Stomach (tissue), 9 donors: Measurements from ENCODE around the gene RBM18. TPM values are rescaled to one million over a fixed set of nuclear protein-coding genes. Genes with fewer than 3 reads are reported as not detected.

Experiments used
- DNase-seq, 2 donors: peaks; one replicate each; pipeline versions ENCODE4 v3.0.0 to v3.0.0-alpha.2; 2013 to 2019
- H3K27ac ChIP-seq, 5 donors: fragments of 200-600 bp in 4 of 5; sonication (generic) in 4 of 5; one replicate each; pipeline ENCODE4 v1.5.1; 2013 to 2019; ENCODE audit warnings: mild to moderate bottlenecking in 1 of 5, moderate library complexity in 1 of 5
- H3K27me3 ChIP-seq, 3 donors: fragments of 200-600 bp; sonication (generic); one replicate each; pipeline ENCODE4 v1.5.1; 2017 to 2019; ENCODE audit warnings: mixed run types in 1 of 3
- H3K36me3 ChIP-seq, 4 donors: fragments of 200-600 bp; sonication (generic); 1 replicate in 3 of 4; 2 replicates in 1 of 4; pipeline ENCODE4 v1.5.1; 2016 to 2019
- H3K4me1 ChIP-seq, 4 donors: fragments of 200-600 bp; sonication (generic); one replicate each; pipeline ENCODE4 v1.5.1; 2016 to 2019
- H3K4me3 ChIP-seq, 4 donors: fragments of 200-600 bp; sonication (generic) in 3 of 4; one replicate each; pipeline ENCODE4 v1.5.1; 2016 to 2019; ENCODE audit warnings: mild to moderate bottlenecking in 1 of 4
- H3K9me3 ChIP-seq, 4 donors: fragments of 200-600 bp; sonication (generic); one replicate each; pipeline ENCODE4 v1.5.1; 2016 to 2019
- CTCF ChIP-seq, 7 experiments: fragments of 450-650 bp in 4 of 7; fragments of 200-600 bp in 3 of 7; sonication (generic) in 3 of 7; IDR thresholded peaks; one replicate each; pipeline ENCODE4 v1.5.1; 2016 to 2019; ENCODE audit warnings: antibody characterized with exemption in 7 of 7, control low read depth in 2 of 7, mild to moderate bottlenecking in 1 of 7
- EP300 ChIP-seq: sonication (generic); formaldehyde crosslinking; IDR thresholded peaks from one replicate; pipeline ENCODE4 v1.6.1; 2017; ENCODE audit warnings: antibody characterized with exemption
- POLR2A ChIP-seq, 4 donors: fragments of 450-650 bp; IDR thresholded peaks; one replicate each; pipeline ENCODE4 v1.6.1; 2016; ENCODE audit warnings: antibody characterized with exemption in 4 of 4, control low read depth in 2 of 4, mild to moderate bottlenecking in 1 of 4, moderate library complexity in 1 of 4
- POLR2AphosphoS5 ChIP-seq, 3 donors: sonication (generic); formaldehyde crosslinking; IDR thresholded peaks; one replicate each; pipeline ENCODE4 v1.6.1; 2016; ENCODE audit warnings: antibody characterized with exemption in 3 of 3
- WGBS, 5 donors: extraction: QIAGEN DNeasy Blood & Tissue Kit in 3 of 5; methylation state at CpG; one replicate each; pipeline versions ENCODE4 v1.1.5 to v1.1.7; 2013 to 2018; 5-methylcytosine and 5-hydroxymethylcytosine counted together
- intact Hi-C: fragments of 100-400 bp; cut with DNase I; formaldehyde crosslinking; loops from one replicate; pipeline ENCODE4 v1.15.1; 2023; ENCODE audit warnings: low total_unique reads
- polyA plus RNA-seq, 3 donors: library from polyadenylated mRNA; stranded (reverse); fragments of 200-250 nt; gene quantifications; one replicate each; pipeline ENCODE4 v1.2.3, GENCODE V29; 2013
- total RNA-seq, 5 donors: library from RNA; depleted of rRNA; stranded (reverse); fragments of >200 nt; gene quantifications; one replicate each; pipeline versions ENCODE4 v1.1.0 to v1.2.3, GENCODE V29; 2014 to 2016
- donor health status: healthy with polysubstance abuse.
- donor health status: Bipolar disorder and iron deficiency.
- donor health status: healthy.

RBM18 gene
- total and polyA plus RNA-seq, 8 donors, result 1.8 to 13.6 (median 6.5) TPM

- Histone ChIP-seq H3K4me3 (no peak overlapping the region), H3K27me3 (peaks cover 0 to 48% (median 0%) of the 10 kb centered on the region in 3 donors), H3K27ac (no peak overlapping the region), H3K4me1 (peaks cover 0 to 19% (median 7%) of the 10 kb centered on the region in 4 donors), H3K9me3 (no peaks in the 10 kb centered on the region), H3K36me3 (no peaks in the 10 kb centered on the region)
- 77 to 86% (median 84%) methylated on average over 9 of the region's 9 CpGs for WGBS, 5 donors
- TF ChIP-seq EP300, result no peak
- no peak for TF ChIP-seq CTCF (IDR thresholded peaks at IDR 0.05)
- no peak for TF ChIP-seq POLR2A (IDR thresholded peaks at IDR 0.05)
- TF ChIP-seq POLR2AphosphoS5 (IDR thresholded peaks at IDR 0.05), result no peak
- intact Hi-C loops, result no loop called here
- DNase-seq, result peak in 1 of 2 donors; percentile 48
Measured at GRCh38 chr9:122206118-122207046, 58.3 kb downstream of the RBM18 start.

GRCh38 chr9:122205176-122205575, 59.5 kb downstream of the RBM18 start:
- no peak overlapping the region for H3K4me3 ChIP-seq
- H3K9me3 ChIP-seq, result no peaks in the 10 kb centered on the region
- H3K27ac ChIP-seq, result no peak overlapping the region
- peaks cover 0 to 24% (median 7%) of the 10 kb centered on the region in 4 donors for H3K4me1 ChIP-seq
- intact Hi-C loops, result no loop called here
- no peaks in the 10 kb centered on the region for H3K36me3 ChIP-seq
- TF ChIP-seq CTCF (IDR thresholded peaks at IDR 0.05) (no peak), EP300 (no peak), POLR2AphosphoS5 (IDR thresholded peaks at IDR 0.05) (no peak), POLR2A (IDR thresholded peaks at IDR 0.05) (no peak)
- no peak for DNase-seq
- WGBS, 5 donors, result 87 to 93% (median 92%) methylated on average over 8 of the region's 8 CpGs
- H3K27me3 ChIP-seq, result peaks cover 0 to 35% (median 0%) of the 10 kb centered on the region in 3 donors

GRCh38 chr9:122204491-122204890, 60.1 kb downstream of the RBM18 start:
- H3K4me3 ChIP-seq, result no peak overlapping the region
- H3K27ac ChIP-seq, result no peak overlapping the region
- H3K4me1 ChIP-seq, result peaks cover 0 to 24% (median 7%) of the 10 kb centered on the region in 4 donors
- 87 to 95% (median 93%) methylated on average over 11 to 12 of the region's 12 CpGs for WGBS, 5 donors
- H3K27me3 ChIP-seq, result peaks cover 0 to 31% (median 0%) of the 10 kb centered on the region in 3 donors
- no peak for DNase-seq
- H3K36me3 ChIP-seq, result no peaks in the 10 kb centered on the region
- intact Hi-C loops, result no loop called here
- TF ChIP-seq EP300 (no peak), POLR2AphosphoS5 (IDR thresholded peaks at IDR 0.05) (no peak), POLR2A (IDR thresholded peaks at IDR 0.05) (no peak), CTCF (IDR thresholded peaks at IDR 0.05) (no peak)
- H3K9me3 ChIP-seq, result no peaks in the 10 kb centered on the region

GRCh38 chr9:122204055-122204454, 60.6 kb downstream of the RBM18 start:
- TF ChIP-seq POLR2AphosphoS5 (IDR thresholded peaks at IDR 0.05), result no peak
- no peak for TF ChIP-seq POLR2A (IDR thresholded peaks at IDR 0.05)
- TF ChIP-seq CTCF (IDR thresholded peaks at IDR 0.05), result no peak
- TF ChIP-seq EP300, result no peak
- Histone ChIP-seq H3K4me3 (no peak overlapping the region), H3K9me3 (no peaks in the 10 kb centered on the region), H3K4me1 (peaks cover 0 to 24% (median 7%) of the 10 kb centered on the region in 4 donors), H3K27ac (no peak overlapping the region), H3K36me3 (no peaks in the 10 kb centered on the region), H3K27me3 (peaks cover 0 to 26% (median 0%) of the 10 kb centered on the region in 3 donors)
- 93 to 97% (median 94%) methylated on average over 5 of the region's 5 CpGs for WGBS, 5 donors
- DNase-seq, result no peak
- intact Hi-C loops, result no loop called here
